ENCODE results near the gene CFHR2.

Gene CFHR2

DNA sequence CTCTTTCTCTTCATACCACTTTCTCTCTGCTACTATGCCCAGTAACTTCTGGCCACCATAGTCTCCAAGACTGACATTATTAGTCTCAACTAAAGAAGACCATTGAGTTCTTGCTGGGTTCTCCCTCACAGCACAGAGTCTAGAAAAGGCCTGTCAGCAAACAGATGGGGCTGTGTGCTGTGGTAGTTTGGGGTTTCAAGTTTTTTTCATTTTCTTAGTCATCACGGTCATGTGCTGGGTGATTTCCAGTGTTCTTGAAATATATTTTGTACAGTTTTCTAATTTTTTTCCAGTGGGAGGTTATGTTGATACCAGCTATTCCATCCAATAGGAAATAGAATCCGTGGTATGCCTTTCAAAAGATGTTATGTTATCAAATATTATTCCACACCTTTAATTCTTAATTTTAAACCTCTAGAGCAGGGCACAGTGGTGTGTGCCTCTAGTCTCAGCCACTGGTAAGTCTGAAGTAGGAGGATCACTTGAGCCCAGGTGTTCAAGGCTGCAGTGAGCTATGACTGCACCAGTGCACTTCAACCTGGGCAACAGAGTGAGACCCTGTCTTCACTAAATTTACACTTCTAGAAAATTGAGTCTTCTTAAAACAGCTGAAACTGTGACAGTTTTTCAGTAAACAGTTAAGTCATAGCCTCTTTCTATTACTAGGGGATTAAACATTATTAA lies 8.3 kb downstream of the CFHR2 start:
- TF ChIP-seq, protein P1, sequence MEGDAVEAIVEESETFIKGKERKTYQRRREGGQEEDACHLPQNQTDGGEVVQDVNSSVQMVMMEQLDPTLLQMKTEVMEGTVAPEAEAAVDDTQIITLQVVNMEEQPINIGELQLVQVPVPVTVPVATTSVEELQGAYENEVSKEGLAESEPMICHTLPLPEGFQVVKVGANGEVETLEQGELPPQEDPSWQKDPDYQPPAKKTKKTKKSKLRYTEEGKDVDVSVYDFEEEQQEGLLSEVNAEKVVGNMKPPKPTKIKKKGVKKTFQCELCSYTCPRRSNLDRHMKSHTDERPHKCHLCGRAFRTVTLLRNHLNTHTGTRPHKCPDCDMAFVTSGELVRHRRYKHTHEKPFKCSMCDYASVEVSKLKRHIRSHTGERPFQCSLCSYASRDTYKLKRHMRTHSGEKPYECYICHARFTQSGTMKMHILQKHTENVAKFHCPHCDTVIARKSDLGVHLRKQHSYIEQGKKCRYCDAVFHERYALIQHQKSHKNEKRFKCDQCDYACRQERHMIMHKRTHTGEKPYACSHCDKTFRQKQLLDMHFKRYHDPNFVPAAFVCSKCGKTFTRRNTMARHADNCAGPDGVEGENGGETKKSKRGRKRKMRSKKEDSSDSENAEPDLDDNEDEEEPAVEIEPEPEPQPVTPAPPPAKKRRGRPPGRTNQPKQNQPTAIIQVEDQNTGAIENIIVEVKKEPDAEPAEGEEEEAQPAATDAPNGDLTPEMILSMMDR (conservative IDR thresholded peaks at IDR 0.05; ENCODE audit: low read length): no peak
- no peak overlapping the region for H3K4me3 ChIP-seq (ENCODE audit: low read length)
- peak; percentile 1 for DNase-seq (ENCODE audit: low read depth)

DNA sequence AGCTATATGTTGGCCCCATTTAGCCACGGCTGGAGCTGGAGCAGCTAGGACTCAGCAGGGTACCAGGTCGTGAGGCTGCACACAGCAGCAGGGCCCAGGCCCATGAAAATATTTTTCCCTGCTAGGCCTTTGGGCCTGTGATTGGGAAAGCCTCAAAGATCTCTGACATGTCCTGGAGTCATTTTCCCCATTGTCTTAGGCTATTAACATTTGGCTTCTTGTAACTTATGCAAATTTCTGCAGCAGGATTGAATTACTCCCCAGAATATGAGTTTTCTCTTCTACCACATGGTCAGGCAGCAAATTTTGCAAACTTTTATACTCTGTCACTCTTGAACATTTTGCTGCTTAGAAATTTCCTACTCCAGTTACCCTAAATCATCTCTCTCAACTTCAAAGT lies 11.2 kb downstream of the CFHR2 start:
- H3K4me3 ChIP-seq (ENCODE audit: low read length): no peak overlapping the region
- TF ChIP-seq, protein P1 (conservative IDR thresholded peaks at IDR 0.05; ENCODE audit: low read length): no peak
- DNase-seq (ENCODE audit: low read depth): no peak

DNA sequence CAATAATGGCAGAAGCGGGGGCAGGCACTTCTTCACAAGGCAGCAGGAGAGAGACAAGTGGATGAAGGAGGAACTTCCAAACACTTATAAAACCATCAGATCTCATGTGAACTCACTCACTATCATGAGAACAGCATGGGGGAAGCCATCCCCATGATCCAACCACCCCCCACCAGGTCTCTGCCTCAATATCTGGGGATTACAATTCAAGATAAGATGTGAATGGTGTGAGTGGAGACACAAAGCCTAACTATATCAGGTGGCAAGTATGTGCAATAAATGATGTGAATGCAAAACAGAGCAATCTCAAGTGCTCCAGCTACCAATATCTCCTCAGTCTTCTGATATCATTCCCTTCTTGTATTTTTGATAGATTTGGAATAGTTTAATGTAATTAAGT lies 12.4 kb downstream of the CFHR2 start:
- TF ChIP-seq, protein P1 (conservative IDR thresholded peaks at IDR 0.05; ENCODE audit: low read length): no peak
- no peak overlapping the region for H3K4me3 ChIP-seq (ENCODE audit: low read length)
- DNase-seq (ENCODE audit: low read depth): no peak

DNA sequence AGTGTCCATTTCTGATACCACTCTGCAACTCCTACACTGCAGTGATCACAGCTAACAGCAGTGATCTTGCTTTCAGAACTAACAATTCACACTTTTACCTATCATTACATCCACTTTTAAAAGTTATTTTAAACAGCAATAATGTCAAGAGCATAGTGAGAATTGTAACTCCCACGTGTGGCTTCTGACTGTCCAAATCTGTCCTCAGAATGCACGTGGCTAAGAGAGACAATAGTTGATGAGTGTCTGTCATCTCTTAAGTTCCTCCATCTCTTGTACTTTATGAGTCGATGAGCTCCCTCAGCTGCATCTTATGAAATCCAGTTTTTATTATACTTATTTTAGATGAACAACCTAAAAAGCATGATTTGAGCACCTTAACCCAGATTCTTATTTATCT lies 17.3 kb downstream of the CFHR2 start:
- TF ChIP-seq, protein P1 (conservative IDR thresholded peaks at IDR 0.05; ENCODE audit: low read length): no peak
- H3K4me3 ChIP-seq (ENCODE audit: low read length): no peak overlapping the region
- no peak for DNase-seq (ENCODE audit: low read depth)

DNA sequence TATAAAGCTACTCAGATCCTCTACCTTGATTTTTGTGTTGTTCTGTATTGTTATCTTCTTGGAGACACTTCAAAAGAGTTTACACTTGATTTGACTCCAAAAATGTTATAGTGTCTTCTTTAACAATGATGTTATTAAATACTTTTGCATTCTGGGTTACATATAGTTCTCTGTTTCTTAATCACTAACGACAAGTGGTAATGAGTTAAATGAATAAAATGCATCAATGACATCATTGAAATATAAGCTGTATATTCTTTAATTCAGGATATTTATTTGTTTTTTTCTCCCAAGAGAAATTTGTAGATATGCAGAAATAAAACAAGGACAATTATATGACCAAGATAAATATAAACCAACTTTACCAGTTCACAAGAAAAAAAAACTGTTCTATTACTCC lies 26.6 kb downstream of the CFHR2 start:
- DNase-seq (ENCODE audit: low read depth): no peak
- no peak overlapping the region for H3K4me3 ChIP-seq (ENCODE audit: low read length)
- TF ChIP-seq, protein P1 (conservative IDR thresholded peaks at IDR 0.05; ENCODE audit: low read length): no peak

DNA sequence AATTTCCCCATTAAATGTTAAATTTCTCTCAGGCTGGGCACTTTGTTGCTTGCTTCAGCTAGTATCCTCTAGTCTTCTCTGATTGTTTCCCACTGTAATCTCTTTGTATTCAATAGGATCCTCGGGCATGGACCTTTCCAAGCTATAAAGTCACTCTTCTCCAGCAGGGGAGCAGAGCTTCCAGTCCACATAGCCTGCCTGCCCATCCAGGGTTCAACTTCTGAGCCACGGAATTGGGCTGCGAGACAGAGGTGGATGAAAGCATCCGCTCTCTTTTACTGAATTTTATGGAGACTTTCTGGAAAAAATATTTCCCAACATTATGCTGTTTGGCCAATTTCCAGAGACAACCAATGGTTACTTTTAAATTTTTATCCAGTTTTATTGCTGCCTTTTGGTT lies 32.7 kb downstream of the CFHR2 start:
- H3K4me3 ChIP-seq (ENCODE audit: low read length): no peak overlapping the region
- DNase-seq (ENCODE audit: low read depth): no peak
- TF ChIP-seq, protein P1 (conservative IDR thresholded peaks at IDR 0.05; ENCODE audit: low read length): no peak

DNA sequence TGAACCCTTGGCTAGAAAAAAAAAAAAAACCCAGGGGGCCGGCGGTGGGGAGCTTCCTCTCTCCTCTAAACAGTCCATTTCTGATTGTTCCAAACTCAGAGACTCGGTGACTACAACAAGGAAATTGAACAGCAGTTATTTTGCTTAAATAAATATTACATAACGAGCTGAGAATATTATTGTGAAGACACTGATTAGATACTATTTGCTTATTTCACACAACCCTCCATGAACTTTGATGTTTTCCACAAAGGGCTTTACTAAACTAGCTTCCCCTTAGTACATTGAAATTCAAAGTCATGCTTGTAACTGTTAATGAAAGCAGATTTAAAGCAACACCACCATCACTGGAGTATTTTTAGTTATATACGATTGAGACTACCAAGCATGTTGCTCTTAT lies 33.7 kb downstream of the CFHR2 start, which contains the start of gene CFHR5:
TSS of gene CFHR5 (plus strand) at position 279 of the 400 bp plus-strand sequence. CDS start at position 388, 109 bp downstream.
- no peak within 1 kb of the TSS for H3K4me3 ChIP-seq (ENCODE audit: low read length)
- DNase-seq (ENCODE audit: low read depth): no peak
- TF ChIP-seq, protein P1 (conservative IDR thresholded peaks at IDR 0.05; ENCODE audit: low read length): no peak
